Hypothalamus (tissue), 51 donors: ENCODE data around the gene KDM4B.

Source experiments
- DNase-seq, 51 donors: peaks; one replicate each; lab custom pipeline; 2025; lab: John Stamatoyannopoulos, UW

KDM4B gene

GRCh38 chr19:5141129-5141849, 172.4 kb downstream of the KDM4B start:
- DNase-seq = peak in 2 of 51 donors; percentile 27 to 44

- DNase-seq = no peak
Observed at GRCh38 chr19:5141850-5142724, 173.2 kb downstream of the KDM4B start.

GRCh38 chr19:5142725-5143097, 173.8 kb downstream of the KDM4B start:
- DNase-seq = no peak

- no peak for DNase-seq
Observed at GRCh38 chr19:5143471-5144411, 174.8 kb downstream of the KDM4B start.

GRCh38 chr19:5144545-5145179, 175.7 kb downstream of the KDM4B start:
- no peak for DNase-seq

GRCh38 chr19:5145521-5146511, 176.9 kb downstream of the KDM4B start:
- no peak for DNase-seq

- DNase-seq = no peak
Observed at GRCh38 chr19:5147074-5147977, 178.4 kb downstream of the KDM4B start.

GRCh38 chr19:5147978-5148793, 179.3 kb downstream of the KDM4B start:
- DNase-seq = peak in 25 of 51 donors; percentile 7 to 63 (median 37)

GRCh38 chr19:5148794-5149190, 179.9 kb downstream of the KDM4B start:
- no peak for DNase-seq

GRCh38 chr19:5149508-5149907, 180.6 kb downstream of the KDM4B start:
- DNase-seq = no peak

GRCh38 chr19:5149932-5150901, 181.3 kb downstream of the KDM4B start:
- DNase-seq = no peak

- no peak for DNase-seq
Observed at GRCh38 chr19:5150902-5151741, 182.2 kb downstream of the KDM4B start.

- no peak for DNase-seq
Observed at GRCh38 chr19:5152013-5152763, 183.3 kb downstream of the KDM4B start.
